Measurements from ENCODE around the gene IPO13.

IPO13 gene

GRCh38 chr1:43946236-43947060 lies at the start of gene IPO13:
TSS of gene IPO13 (plus strand) at chr1:43946950. CDS start at chr1:43947601, 651 bp downstream.
- DNase-seq: peak; percentile 97

- no peak for DNase-seq
Observed at GRCh38 chr1:43898981-43899380, 47.8 kb upstream of the IPO13 start.

- DNase-seq: no peak
Observed at GRCh38 chr1:43900386-43900785, 46.4 kb upstream of the IPO13 start.

- DNase-seq: no peak
Observed at GRCh38 chr1:43901196-43901961, 45.4 kb upstream of the IPO13 start.

- no peak for DNase-seq
Observed at GRCh38 chr1:43902058-43902831, 44.5 kb upstream of the IPO13 start.

GRCh38 chr1:43904660-43905551 lies 41.8 kb upstream of the IPO13 start:
- no peak for DNase-seq

GRCh38 chr1:43908226-43908625 lies 38.5 kb upstream of the IPO13 start:
- DNase-seq: no peak

- DNase-seq: no peak
Observed at GRCh38 chr1:43908858-43909257, 37.9 kb upstream of the IPO13 start.

- DNase-seq: no peak
Observed at GRCh38 chr1:43910343-43910742, 36.4 kb upstream of the IPO13 start.

GRCh38 chr1:43912607-43913006 lies 34.1 kb upstream of the IPO13 start:
- no peak for DNase-seq

- no peak for DNase-seq
Observed at GRCh38 chr1:43913051-43913501, 33.7 kb upstream of the IPO13 start.

- DNase-seq: no peak
Observed at GRCh38 chr1:43913666-43914360, 32.9 kb upstream of the IPO13 start.

- no peak for DNase-seq
Observed at GRCh38 chr1:43914576-43915525, 31.9 kb upstream of the IPO13 start.

- no peak for DNase-seq
Observed at GRCh38 chr1:43919906-43920305, 26.8 kb upstream of the IPO13 start.

GRCh38 chr1:43921022-43921421 lies 25.7 kb upstream of the IPO13 start:
- no peak for DNase-seq

- no peak for DNase-seq
Observed at GRCh38 chr1:43924516-43924915, 22.2 kb upstream of the IPO13 start.

GRCh38 chr1:43925846-43926245 lies 20.9 kb upstream of the IPO13 start:
- DNase-seq: no peak

GRCh38 chr1:43930168-43930948 lies 16.4 kb upstream of the IPO13 start:
- peak; percentile 61 for DNase-seq

- no peak for DNase-seq
Observed at GRCh38 chr1:43930949-43931275, 15.8 kb upstream of the IPO13 start.
